HEK293 (cell line): Measurements from ENCODE around the gene LAMC3.

ENCODE experiments used
- CTCF ChIP-seq: fragments of 450-650 bp; formaldehyde crosslinking; IDR thresholded peaks from 2 replicates; pipeline ENCODE4 v1.5.1; 2016; ENCODE audit warnings: missing biosample characterization, missing genetic modification characterization
- SCRT2 ChIP-seq: fragments of 450-650 bp; formaldehyde crosslinking; IDR thresholded peaks from 2 replicates; pipeline ENCODE4 v1.5.1; 2016; ENCODE audit warnings: missing biosample characterization, missing genetic modification characterization
- ZNF274 ChIP-seq, 2 experiments: fragments of 200-500 bp in 1 of 2; fragments of 450-650 bp in 1 of 2; sonication (Bioruptor generic) in 1 of 2; formaldehyde crosslinking in 1 of 2; IDR thresholded peaks; 2 replicates each; pipeline versions ENCODE4 v1.5.1 to v1.6.1; 2014 to 2016; ENCODE audit warnings: borderline replicate concordance in 1 of 2, inconsistent platforms in 1 of 2, low read length in 1 of 2, missing biosample characterization in 1 of 2, missing genetic modification characterization in 1 of 2
- ZNF549 ChIP-seq: fragments of 450-650 bp; IDR thresholded peaks from 2 replicates; pipeline ENCODE4 v1.5.1; 2018; ENCODE audit warnings: missing biosample characterization, missing genetic modification characterization, mild to moderate bottlenecking, inconsistent platforms, moderate library complexity
- ZNF670 ChIP-seq: fragments of 450-650 bp; formaldehyde crosslinking; IDR thresholded peaks from 2 replicates; pipeline ENCODE4 v1.5.1; 2016; ENCODE audit warnings: missing biosample characterization, missing genetic modification characterization, low read depth
- ZNF768 ChIP-seq: fragments of 450-650 bp; formaldehyde crosslinking; IDR thresholded peaks from 2 replicates; pipeline ENCODE4 v1.5.1; 2018; ENCODE audit warnings: missing biosample characterization, mild to moderate bottlenecking, missing genetic modification characterization
- TF ChIP-seq, protein P1 (sequence below): fragments of 450-650 bp; formaldehyde crosslinking; IDR thresholded peaks from 2 replicates; pipeline ENCODE4 v1.5.1; 2016; ENCODE audit warnings: missing biosample characterization, missing genetic modification characterization

DNA sequence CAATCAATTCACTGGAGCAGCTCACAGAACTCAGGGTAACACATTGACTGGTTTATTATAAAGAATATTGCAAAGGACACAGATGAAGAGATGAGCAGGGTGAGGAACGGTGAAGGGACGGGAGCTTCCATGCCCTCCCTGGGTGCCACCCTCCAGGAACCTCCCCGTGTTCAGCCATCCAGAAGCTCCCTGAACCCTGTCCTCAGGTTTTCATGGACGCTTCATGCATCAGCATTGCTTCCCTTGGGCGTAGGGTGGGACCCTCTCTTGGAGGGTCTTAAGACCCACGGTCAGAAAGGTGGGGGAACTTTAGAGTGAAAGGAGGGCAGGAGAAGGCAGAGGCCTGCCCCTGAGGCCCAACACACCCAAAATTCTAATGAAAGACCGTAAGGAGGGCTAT is 12.8 kb downstream of the LAMC3 start:
- TF ChIP-seq SCRT2 (tag by site-specific recombination), result no peak
- no peak for TF ChIP-seq ZNF670 (tag by site-specific recombination)
- no peak for TF ChIP-seq ZNF768 (tag by site-specific recombination)
- TF ChIP-seq CTCF (tag by site-specific recombination), result no peak
- TF ChIP-seq, protein P1, sequence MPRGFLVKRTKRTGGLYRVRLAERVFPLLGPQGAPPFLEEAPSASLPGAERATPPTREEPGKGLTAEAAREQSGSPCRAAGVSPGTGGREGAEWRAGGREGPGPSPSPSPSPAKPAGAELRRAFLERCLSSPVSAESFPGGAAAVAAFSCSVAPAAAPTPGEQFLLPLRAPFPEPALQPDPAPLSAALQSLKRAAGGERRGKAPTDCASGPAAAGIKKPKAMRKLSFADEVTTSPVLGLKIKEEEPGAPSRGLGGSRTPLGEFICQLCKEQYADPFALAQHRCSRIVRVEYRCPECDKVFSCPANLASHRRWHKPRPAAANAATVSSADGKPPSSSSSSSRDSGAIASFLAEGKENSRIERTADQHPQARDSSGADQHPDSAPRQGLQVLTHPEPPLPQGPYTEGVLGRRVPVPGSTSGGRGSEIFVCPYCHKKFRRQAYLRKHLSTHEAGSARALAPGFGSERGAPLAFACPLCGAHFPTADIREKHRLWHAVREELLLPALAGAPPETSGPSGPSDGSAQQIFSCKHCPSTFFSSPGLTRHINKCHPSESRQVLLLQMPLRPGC (tag by site-specific recombination), result no peak
- TF ChIP-seq ZNF274 (IDR thresholded peaks at IDR 0.05; ENCODE audit: low read length), result no peak
- TF ChIP-seq ZNF274 (tag by site-specific recombination; IDR thresholded peaks at IDR 0.05; ENCODE audit: borderline replicate concordance), result no peak
- TF ChIP-seq ZNF549 (tag by site-specific recombination), result no peak
